CD4-positive, alpha-beta T cell treated with Interleukin-15 for 4 hours (primary cell): Measurements from ENCODE around the gene SAMMSON.

Experiments used
- DNase-seq: peaks from one replicate; pipeline ENCODE4 v3.0.0-alpha.2; 2020; ENCODE audit warnings: low spot score

SAMMSON gene

DNA sequence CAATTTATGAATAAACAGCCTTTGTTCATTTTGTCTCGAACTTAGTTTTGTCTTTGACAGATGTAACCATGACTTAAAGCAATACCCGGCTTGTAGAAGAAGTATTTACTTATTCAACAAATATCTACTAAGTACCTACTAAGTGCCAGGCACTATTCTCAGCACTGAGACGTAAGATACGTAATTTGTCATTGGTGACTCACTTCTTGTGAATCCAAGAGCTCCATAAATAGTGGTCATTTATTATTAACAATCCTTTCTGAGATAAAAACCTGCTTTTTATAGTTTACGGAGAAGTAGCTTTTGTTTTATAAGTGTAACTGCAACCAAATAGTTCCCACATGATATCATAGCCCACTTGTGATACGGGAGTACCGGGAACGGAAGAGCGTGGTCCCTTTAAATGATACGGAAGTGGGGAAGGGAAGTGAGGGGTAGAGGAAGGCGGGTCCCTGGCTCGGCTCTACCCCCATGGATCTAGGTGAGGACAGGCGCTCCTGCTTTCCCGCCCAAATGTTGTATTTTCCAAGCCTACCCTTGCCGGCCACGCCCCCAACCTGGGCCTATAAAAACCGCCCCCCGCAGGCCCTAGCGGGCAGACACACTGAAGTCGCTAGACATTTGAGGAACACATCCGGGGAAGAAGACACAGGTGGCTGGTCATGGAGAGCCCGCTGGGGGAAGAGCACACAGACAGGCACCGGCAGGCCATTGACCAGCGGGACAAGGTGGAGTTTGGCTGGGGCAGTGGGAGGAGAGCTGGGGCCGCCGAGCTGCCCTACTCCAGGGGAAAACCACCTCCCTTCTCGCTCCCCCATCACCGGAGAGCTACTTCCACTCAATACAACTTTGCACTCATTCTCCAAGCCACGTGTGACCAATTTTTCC, at the start of gene SAMMSON:
Gene SAMMSON, plus strand, starts transcription at position 594 of the 888 bp plus-strand sequence.
- no peak for DNase-seq

DNA sequence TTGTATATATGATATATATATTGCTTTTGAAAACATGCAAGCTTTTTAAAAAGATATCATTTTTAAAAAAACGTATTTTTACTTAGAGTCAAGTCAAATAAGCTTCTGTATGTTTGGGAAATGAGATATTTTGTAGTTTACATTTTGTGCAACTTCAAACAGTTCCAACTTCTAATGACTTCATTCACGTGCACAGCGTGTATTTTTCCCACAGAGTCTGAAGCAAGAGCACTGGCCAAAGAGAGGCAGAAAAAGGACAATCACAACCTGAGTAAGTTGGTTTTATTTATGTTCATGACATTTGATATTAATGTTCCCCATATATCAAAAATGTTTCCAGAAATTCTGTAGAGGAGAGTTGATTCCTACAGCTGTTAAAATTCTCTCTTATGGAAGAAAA, 47.9 kb upstream of the SAMMSON start:
- DNase-seq = no peak

- no peak for DNase-seq
Observed at GRCh38 chr3:69959581-69959980, 40.0 kb upstream of the SAMMSON start.

- no peak for DNase-seq
Observed at GRCh38 chr3:69961706-69962439, 37.7 kb upstream of the SAMMSON start.

DNA sequence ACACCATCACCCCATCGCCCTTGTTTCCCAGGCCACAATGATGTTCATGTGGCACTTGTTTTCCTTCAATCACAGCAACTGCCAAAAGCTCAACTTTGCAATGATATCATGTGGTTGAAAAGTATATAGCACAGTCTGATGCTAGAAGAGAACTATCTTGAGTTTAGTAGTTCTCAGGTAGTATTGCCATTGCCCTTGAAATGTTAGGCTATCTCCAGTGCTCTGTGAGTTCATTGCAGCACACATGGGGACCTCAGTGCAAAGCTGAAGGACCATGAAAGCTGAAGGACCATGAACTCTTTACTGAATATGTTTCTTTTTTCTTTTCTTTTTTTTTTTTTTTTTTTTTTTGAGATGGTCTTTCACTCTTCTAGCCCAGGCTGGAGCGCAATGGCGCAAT, 35.9 kb upstream of the SAMMSON start:
- DNase-seq = no peak

DNA sequence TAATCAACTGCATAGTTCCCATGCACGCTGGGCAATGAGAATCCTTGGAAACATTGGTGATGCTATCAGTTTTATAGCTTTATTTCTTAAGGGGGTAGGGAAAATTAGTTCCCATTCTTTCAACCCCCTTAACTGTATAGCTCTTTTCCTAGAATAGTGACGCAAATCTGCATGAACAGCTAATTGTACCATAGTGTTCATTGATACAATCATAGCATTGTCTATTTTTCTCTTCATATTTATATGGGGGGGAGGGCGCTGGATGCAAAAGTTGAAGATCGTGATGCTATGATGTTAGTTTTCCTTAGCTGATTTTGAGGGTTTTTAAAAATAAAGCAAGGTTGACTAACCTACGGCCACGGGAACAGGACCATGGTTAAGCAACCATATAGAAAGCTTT, 32.4 kb upstream of the SAMMSON start:
- no peak for DNase-seq

DNA sequence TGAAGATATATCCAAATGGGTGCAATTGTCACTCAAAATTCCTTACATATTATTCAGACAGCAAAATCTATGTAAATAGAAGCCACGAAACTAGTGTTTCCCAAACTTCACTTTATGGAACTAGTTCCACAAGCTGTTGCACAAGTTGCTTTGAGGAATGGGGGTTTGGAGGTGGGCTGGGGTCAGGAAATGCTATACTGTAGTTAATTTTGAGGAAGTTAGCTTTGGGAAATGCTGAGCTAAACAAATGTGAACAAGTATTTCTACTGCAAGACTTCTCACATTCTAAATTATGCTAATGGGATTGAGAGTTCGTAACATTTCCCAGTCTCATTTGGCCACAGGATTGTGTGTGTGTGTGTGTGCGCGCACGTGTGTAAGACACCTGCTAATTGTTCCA, 28.7 kb upstream of the SAMMSON start:
- no peak for DNase-seq

DNA sequence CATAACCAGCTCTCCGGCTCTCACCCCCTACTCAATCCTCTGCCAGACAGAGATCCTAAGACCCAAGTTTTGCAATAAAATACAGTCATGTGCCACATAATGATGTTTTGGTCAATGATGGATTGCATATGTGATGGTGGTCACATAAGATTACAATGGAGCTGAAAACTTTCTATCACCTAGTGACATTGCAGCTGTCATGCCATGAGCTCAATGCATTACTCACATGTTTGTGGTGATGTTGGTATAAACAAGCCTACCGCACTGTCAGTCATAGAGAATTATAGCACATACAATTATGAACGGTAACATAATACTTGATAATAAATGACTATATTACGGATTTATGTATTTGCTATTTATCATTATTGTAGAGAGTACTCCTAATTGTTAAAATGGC, 26.9 kb upstream of the SAMMSON start:
- no peak for DNase-seq

GRCh38 chr3:69976021-69976420, 23.5 kb upstream of the SAMMSON start:
- DNase-seq = no peak

GRCh38 chr3:69983546-69984265, 15.8 kb upstream of the SAMMSON start:
- DNase-seq = no peak

- no peak for DNase-seq
Observed at GRCh38 chr3:69985266-69985665, 14.3 kb upstream of the SAMMSON start.

DNA sequence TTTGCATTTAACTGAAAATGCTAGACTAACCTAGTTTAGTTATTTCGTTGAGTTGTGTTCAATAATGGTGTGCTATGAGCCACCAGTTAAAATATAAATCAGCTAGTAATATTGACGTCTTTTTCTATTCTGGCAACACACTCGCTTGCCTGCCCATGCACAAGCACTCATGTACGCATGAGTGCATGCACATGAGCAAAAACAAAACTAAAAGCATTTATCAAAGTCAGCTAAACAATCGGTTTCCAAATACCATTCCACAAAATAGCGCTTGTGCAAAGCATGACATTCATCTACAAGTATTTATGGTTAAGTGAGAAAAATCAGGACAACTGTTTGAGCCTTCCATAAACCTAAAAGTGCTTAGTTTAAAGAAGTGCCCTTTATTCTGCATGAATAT, 13.1 kb upstream of the SAMMSON start:
- no peak for DNase-seq

DNA sequence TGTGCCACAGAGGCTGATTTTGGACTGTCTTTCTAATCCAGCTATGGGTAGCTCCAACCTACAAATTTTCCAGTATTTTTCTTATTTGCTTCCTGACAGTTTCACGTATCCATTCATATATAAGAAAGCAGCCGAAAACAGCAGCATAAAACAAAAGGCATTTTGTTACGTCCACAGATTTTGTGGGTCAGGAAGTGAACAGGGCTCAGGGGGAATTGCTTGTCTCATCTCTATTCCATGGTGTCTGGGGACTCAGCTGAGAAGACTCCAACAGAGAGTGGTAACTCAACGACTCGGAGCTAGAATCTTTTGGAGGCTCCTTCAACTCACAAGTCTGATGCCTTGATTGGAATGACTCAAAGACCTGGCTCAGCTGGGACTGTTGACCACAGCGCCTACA, 11.7 kb upstream of the SAMMSON start:
- no peak for DNase-seq

- DNase-seq = no peak
Observed at GRCh38 chr3:69993757-69994156, 5.8 kb upstream of the SAMMSON start.

- DNase-seq = no peak
Observed at GRCh38 chr3:69994919-69995318, 4.6 kb upstream of the SAMMSON start.

GRCh38 chr3:69997631-69998307, 1.8 kb upstream of the SAMMSON start:
- DNase-seq = no peak

GRCh38 chr3:69998759-69999139, 784 bp upstream of the SAMMSON start:
- DNase-seq = no peak

DNA sequence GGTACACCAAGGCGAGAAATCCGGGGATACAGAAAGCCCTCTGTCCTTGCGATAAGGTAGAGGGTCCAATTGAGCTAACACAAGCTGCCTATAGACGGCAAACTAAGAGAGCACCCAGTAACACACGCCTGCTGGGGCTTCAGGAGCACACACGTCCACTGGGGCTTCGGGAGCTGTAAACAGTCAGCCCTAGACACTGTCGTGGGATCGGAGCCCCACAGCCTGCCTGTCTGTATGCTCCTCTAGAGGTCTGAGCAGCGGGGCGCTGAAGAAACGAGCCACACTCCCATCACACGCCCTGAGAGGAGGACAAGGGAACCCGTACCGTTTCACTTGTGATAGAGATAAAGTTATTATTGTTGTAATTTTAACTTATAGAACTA, 486 bp downstream of the SAMMSON start:
- no peak for DNase-seq

DNA sequence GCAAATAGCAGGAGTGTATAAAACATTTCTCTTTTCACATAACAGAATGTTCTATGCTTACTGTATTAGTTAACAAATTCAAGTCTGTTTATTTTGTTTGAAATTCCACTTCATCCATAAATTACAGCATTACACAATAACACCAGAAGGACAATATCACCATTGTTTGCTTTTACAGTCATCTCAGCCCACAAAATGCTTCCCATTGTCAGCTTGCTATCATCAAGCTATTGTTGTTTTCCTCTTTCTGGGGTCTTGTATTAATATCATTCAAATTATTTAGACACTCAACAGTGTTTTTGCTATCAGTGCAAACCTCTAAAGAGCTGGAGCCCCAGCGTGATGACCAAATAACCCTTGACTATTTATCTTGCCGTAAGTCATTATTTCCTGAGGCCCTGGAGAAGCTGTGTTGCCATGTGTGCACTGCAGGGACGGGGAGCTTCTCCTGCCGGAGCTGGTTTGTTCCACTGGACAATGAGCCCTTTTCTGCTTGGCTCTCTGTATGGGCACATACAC, 1.1 kb downstream of the SAMMSON start:
- DNase-seq = no peak

GRCh38 chr3:70003119-70003518, 3.6 kb downstream of the SAMMSON start:
- DNase-seq = no peak

DNA sequence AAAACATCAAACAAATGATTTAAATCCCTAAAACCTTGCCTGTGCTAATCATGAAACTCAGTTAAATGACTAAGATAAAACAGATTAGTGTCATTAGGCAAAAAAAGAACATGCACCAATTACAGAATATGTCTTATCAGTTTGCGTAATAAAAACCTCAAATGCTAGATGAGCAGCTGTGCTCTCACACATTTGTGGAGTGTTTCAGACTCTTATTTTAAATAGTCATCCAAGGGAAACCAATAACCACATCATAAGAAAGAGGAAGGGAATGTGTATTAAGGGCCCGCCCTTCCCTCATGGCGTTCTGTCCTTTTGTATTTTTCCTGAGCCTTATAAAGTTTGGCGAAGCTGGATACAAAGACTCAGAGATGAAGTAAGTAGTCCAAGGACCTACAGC, 6.6 kb downstream of the SAMMSON start:
- DNase-seq = no peak

- DNase-seq = no peak
Observed at GRCh38 chr3:70010346-70010745, 10.8 kb downstream of the SAMMSON start.
